Measurements from ENCODE around the gene CTSZ.

DNA sequence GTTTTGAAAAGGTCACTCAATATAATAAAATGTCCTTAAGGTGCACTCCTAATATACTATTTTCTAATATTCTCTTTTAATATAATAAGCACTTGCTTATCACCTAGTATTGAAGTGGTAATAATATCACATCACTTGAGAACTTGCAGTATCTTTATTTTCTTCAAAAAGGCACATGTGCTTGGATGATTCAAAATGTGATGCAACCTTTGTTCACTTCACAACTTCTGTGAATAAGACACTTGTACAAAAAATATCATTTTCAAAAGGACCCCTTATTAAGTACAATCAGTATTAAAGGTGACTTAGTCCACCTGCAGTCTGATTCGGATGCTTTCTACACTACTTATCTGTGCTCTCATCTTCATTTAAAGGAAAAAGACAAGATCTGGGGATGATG is 32.2 kb upstream of the CTSZ start:
- TF ChIP-seq, protein P1, sequence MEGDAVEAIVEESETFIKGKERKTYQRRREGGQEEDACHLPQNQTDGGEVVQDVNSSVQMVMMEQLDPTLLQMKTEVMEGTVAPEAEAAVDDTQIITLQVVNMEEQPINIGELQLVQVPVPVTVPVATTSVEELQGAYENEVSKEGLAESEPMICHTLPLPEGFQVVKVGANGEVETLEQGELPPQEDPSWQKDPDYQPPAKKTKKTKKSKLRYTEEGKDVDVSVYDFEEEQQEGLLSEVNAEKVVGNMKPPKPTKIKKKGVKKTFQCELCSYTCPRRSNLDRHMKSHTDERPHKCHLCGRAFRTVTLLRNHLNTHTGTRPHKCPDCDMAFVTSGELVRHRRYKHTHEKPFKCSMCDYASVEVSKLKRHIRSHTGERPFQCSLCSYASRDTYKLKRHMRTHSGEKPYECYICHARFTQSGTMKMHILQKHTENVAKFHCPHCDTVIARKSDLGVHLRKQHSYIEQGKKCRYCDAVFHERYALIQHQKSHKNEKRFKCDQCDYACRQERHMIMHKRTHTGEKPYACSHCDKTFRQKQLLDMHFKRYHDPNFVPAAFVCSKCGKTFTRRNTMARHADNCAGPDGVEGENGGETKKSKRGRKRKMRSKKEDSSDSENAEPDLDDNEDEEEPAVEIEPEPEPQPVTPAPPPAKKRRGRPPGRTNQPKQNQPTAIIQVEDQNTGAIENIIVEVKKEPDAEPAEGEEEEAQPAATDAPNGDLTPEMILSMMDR (IDR thresholded peaks at IDR 0.05) = no peak
- no peak for TF ChIP-seq EZH2 (IDR thresholded peaks at IDR 0.05; ENCODE audit: borderline replicate concordance, insufficient read depth, low read depth, low read length, poor library complexity, severe bottlenecking)
